ENCODE data around the gene GAMT. TPM values are rescaled to one million over a fixed set of nuclear protein-coding genes. Genes with fewer than 3 reads are reported as not detected.

The GAMT gene
- total RNA-seq, 2 donors from 2014 or later = 38.4 to 49.6 TPM

DNA sequence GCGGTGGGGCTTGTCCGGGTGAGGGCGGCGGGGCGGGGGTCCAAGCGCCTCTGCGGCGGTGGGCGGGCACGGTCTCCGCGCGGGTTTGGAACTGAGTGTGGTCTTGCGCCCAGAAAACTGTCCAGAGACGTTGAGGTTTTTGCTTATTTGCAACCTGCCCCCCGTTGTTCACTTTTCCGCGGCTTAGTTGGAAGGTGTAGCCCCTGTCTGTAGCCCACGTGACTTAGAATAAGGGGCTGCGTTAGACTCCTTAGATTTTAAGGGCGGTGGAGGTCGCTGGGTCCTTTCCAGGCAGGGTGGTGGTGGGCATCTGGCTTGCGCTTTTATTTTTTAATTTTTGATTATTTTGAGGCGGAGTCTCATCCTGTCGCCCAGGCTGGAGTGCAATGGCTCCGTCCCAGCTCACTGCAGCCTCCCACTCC, 37.6 kb upstream of the GAMT start:
- DNase-seq = no peak
- Mint-ChIP-seq H3K27me3 (ENCODE audit: insufficient read depth) (no peaks in the 10 kb centered on the region), H3K4me3 (peak overlapping the region; percentile 95), H3K27ac (peak overlapping the region; percentile 85), H3K4me1 (peaks cover 8% of the 10 kb centered on the region), H3K9me3 (no peaks in the 10 kb centered on the region), H3K36me3 (ENCODE audit: low read depth) (peaks cover 44% of the 10 kb centered on the region)
- Histone ChIP-seq H3K9me3 (ENCODE audit: control insufficient read depth, low read length) (no peaks in the 10 kb centered on the region), H3K9ac (ENCODE audit: extremely low read depth, low read length, poor library complexity, severe bottlenecking) (peak overlapping the region; percentile 98), H3K4me1 (ENCODE audit: control insufficient read depth, insufficient read depth, low read length) (no peaks in the 10 kb centered on the region), H3K36me3 (ENCODE audit: control insufficient read depth, insufficient read depth, low read length) (peaks cover 42% of the 10 kb centered on the region), H3K27ac (ENCODE audit: low read depth, low read length) (peak overlapping the region; percentile 98), H3K27me3 (ENCODE audit: control insufficient read depth, insufficient read depth, low read length, poor library complexity, severe bottlenecking) (no peaks in the 10 kb centered on the region), H3K4me3 (ENCODE audit: low read length) (peak overlapping the region; percentile 92)
- TF ChIP-seq, protein P1, sequence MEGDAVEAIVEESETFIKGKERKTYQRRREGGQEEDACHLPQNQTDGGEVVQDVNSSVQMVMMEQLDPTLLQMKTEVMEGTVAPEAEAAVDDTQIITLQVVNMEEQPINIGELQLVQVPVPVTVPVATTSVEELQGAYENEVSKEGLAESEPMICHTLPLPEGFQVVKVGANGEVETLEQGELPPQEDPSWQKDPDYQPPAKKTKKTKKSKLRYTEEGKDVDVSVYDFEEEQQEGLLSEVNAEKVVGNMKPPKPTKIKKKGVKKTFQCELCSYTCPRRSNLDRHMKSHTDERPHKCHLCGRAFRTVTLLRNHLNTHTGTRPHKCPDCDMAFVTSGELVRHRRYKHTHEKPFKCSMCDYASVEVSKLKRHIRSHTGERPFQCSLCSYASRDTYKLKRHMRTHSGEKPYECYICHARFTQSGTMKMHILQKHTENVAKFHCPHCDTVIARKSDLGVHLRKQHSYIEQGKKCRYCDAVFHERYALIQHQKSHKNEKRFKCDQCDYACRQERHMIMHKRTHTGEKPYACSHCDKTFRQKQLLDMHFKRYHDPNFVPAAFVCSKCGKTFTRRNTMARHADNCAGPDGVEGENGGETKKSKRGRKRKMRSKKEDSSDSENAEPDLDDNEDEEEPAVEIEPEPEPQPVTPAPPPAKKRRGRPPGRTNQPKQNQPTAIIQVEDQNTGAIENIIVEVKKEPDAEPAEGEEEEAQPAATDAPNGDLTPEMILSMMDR (conservative IDR thresholded peaks at IDR 0.05) = no peak
- WGBS, 2 experiments (ENCODE audit: insufficient coverage in 1 of 2, insufficient read length in 1 of 2) = 1% methylated on average over 14 to 26 of the region's 26 CpGs

DNA sequence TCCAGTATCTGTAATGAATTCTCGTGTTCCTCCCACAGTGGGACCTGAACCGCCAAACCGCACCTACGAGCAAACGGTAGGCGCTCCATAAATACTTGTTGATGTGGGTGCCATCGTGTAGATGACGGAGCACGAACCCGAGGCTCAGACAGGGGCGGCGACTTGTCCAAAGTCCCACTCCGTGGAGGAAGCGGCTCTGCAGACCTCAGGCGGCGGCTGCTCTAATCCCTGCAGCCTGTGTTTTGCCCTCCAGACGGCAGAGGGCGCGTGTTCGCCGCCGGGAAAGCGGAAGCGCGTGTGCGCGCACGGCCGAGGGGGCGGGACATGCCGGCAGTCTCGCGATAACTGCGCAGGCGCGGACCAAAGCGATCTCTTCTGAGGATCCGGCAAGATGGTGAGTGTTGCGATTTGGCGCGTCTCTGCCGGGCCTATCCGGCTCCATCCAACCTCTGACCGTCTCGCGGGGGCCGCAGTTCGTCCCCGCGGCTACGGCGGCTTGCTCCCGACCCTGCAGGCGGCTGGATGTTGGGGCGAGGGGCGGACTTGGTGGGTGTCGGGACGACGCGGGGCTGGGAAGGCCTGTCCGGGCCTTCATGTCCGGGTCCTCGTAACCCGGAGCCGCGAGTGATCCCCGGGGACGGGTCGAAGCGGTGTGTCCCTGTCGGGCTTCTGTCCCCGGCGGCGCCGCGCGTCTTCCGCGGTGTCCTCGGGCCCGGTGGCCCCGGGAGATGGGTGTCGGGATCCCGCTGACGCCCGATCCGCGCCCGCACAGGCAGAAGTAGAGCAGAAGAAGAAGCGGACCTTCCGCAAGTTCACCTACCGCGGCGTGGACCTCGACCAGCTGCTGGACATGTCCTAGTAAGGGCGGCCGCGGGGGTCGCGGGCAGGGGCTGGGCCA, 36.9 kb upstream of the GAMT start, which contains the start of gene RPS15:
Gene RPS15 (plus strand): TSS at position 362 of the 898 bp plus-strand sequence. CDS start 30 bp downstream, at position 392.
- peak within 1 kb of the TSS; percentile 92 for H3K4me3 ChIP-seq (ENCODE audit: low read length)
- no peaks in the 10 kb centered on the region for H3K4me1 ChIP-seq (ENCODE audit: control insufficient read depth, insufficient read depth, low read length)
- Mint-ChIP-seq H3K27me3 (ENCODE audit: insufficient read depth) (no peaks in the 10 kb centered on the region), H3K4me3 (peak within 1 kb of the TSS; percentile 95), H3K36me3 (ENCODE audit: low read depth) (peaks cover 44% of the 10 kb centered on the region), H3K4me1 (peaks cover 8% of the 10 kb centered on the region), H3K27ac (peak within 1 kb of the TSS; percentile 99), H3K9me3 (no peaks in the 10 kb centered on the region)
- TF ChIP-seq, protein P1 (conservative IDR thresholded peaks at IDR 0.05) = peak; percentile 92
- 2 to 7% methylated on average over 36 to 100 of the region's 100 CpGs for WGBS, 2 experiments (ENCODE audit: insufficient coverage in 1 of 2, insufficient read length in 1 of 2)
- DNase-seq = peak; percentile 97
- no peaks in the 10 kb centered on the region for H3K27me3 ChIP-seq (ENCODE audit: control insufficient read depth, insufficient read depth, low read length, poor library complexity, severe bottlenecking)
- H3K36me3 ChIP-seq (ENCODE audit: control insufficient read depth, insufficient read depth, low read length) = peaks cover 48% of the 10 kb centered on the region
- peak within 1 kb of the TSS; percentile 98 for H3K27ac ChIP-seq (ENCODE audit: low read depth, low read length)
- H3K9me3 ChIP-seq (ENCODE audit: control insufficient read depth, low read length) = no peaks in the 10 kb centered on the region
- peak within 1 kb of the TSS; percentile 98 for H3K9ac ChIP-seq (ENCODE audit: extremely low read depth, low read length, poor library complexity, severe bottlenecking)

DNA sequence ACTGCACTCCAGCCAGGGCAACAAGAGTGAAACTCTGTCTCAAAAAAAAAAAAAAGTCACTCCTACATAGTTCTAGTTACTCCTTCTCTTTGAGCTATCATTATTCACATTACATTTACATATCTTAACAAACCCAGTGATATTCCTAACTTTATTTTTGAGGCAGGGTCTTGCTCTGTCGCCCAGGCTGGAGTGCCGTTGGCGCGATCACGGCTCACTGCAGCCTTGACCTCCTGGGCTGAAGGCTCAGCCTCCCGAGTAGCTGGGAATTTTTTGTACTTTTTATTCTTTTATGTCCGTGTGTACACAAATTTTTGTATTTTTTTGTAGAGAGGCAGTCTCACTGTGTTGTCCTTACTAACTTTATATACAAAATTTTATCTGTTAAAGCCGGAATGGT, 36.3 kb upstream of the GAMT start:
- peaks cover 48% of the 10 kb centered on the region for H3K36me3 Mint-ChIP-seq (ENCODE audit: low read depth)
- Histone ChIP-seq H3K9me3 (ENCODE audit: control insufficient read depth, low read length) (no peaks in the 10 kb centered on the region), H3K36me3 (ENCODE audit: control insufficient read depth, insufficient read depth, low read length) (peaks cover 48% of the 10 kb centered on the region), H3K27ac (ENCODE audit: low read depth, low read length) (no peak overlapping the region), H3K9ac (ENCODE audit: extremely low read depth, low read length, poor library complexity, severe bottlenecking) (no peak overlapping the region), H3K27me3 (ENCODE audit: control insufficient read depth, insufficient read depth, low read length, poor library complexity, severe bottlenecking) (no peaks in the 10 kb centered on the region), H3K4me1 (ENCODE audit: control insufficient read depth, insufficient read depth, low read length) (no peaks in the 10 kb centered on the region), H3K4me3 (ENCODE audit: low read length) (peak overlapping the region; percentile 92)
- peak overlapping the region; percentile 99 for H3K27ac Mint-ChIP-seq
- TF ChIP-seq, protein P1 (conservative IDR thresholded peaks at IDR 0.05) = no peak
- H3K4me3 Mint-ChIP-seq = peak overlapping the region; percentile 95
- no peak for DNase-seq
- H3K27me3 Mint-ChIP-seq (ENCODE audit: insufficient read depth) = no peaks in the 10 kb centered on the region
- peaks cover 8% of the 10 kb centered on the region for H3K4me1 Mint-ChIP-seq
- no peaks in the 10 kb centered on the region for H3K9me3 Mint-ChIP-seq
- 91 to 97% methylated on average over 5 to 7 of the region's 8 CpGs for WGBS, 2 experiments (ENCODE audit: insufficient coverage in 1 of 2, insufficient read length in 1 of 2)

All from endodermal cell (in vitro differentiated cells).